T-cell (primary cell): ENCODE measurements around the gene PSME4. TPM values are rescaled to one million over a fixed set of nuclear protein-coding genes. Genes with fewer than 3 reads are reported as not detected.

Experiments
- ATAC-seq, 4 experiments: fragments of 200-7000 bp in 3 of 4; fragments of 150-1000 bp in 1 of 4; cut with Tn5 transposase; replicated peaks in 1 of 4; 1 replicate in 3 of 4; 2 replicates in 1 of 4; pipeline ENCODE4 v1.10.0; 2021; ENCODE audit warnings: moderate library complexity in 3 of 4, mild to moderate bottlenecking in 2 of 4, moderate number of reproducible peaks in 1 of 4
- CTCF ChIA-PET, 2 donors: fragments of 300-600 bp; sonication (Branson Sonifier 250); formaldehyde crosslinking; loops; one replicate each; lab custom pipeline; 2022; ENCODE audit warnings: antibody characterized with exemption in 2 of 2; lab: Charles Lee
- POLR2A ChIA-PET, 2 donors: fragments of 300-600 bp; sonication (Branson Sonifier 250); formaldehyde crosslinking; loops; one replicate each; lab custom pipeline; 2022; ENCODE audit warnings: antibody characterized with exemption in 2 of 2; lab: Charles Lee
- DNase-seq, 35 experiments: peaks; one replicate each; pipeline versions ENCODE4 v3.0.0 to v3.0.0-alpha.2; 2013 to 2023
- H3K27ac ChIP-seq: one replicate; pipeline ENCODE4 v1.5.1; 2013; ENCODE audit warnings: low read length
- H3K27me3 ChIP-seq, 2 experiments: replicated peaks in 1 of 2; 1 replicate in 1 of 2; 2 replicates in 1 of 2; pipeline versions ENCODE4 v1.6.1 to v1.7.0; 2013; ENCODE audit warnings: low read length in 1 of 2, mixed read lengths in 1 of 2; ENCODE audit not compliant: control insufficient read depth in 2 of 2, insufficient read depth in 2 of 2; ENCODE audit errors: extremely low read depth in 1 of 2
- H3K36me3 ChIP-seq, 2 donors: 1 replicate in 1 of 2; 2 replicates in 1 of 2; pipeline versions ENCODE4 v1.6.1 to v1.7.0; 2013; ENCODE audit warnings: low read length in 1 of 2; ENCODE audit not compliant: control insufficient read depth in 2 of 2, insufficient read depth in 1 of 2; ENCODE audit errors: extremely low read depth in 1 of 2
- H3K4me1 ChIP-seq, 2 experiments: 1 replicate in 1 of 2; 2 replicates in 1 of 2; pipeline versions ENCODE4 v1.6.1 to v1.7.0; 2013; ENCODE audit warnings: low read length in 2 of 2, mixed read lengths in 1 of 2; ENCODE audit not compliant: insufficient read depth in 2 of 2, control insufficient read depth in 1 of 2; ENCODE audit errors: extremely low read depth in 1 of 2
- H3K4me3 ChIP-seq, 2 donors: 1 replicate in 1 of 2; 2 replicates in 1 of 2; pipeline versions ENCODE4 v1.5.1 to v1.7.0; 2013; ENCODE audit warnings: mild to moderate bottlenecking in 2 of 2, low read length in 1 of 2, moderate library complexity in 1 of 2; ENCODE audit not compliant: control insufficient read depth in 1 of 2; ENCODE audit errors: extremely low read depth in 1 of 2
- H3K9me3 ChIP-seq: 2 replicates; pipeline ENCODE4 v1.7.0; 2013
- H3K27ac Mint-ChIP-seq, 2 donors: one replicate each; pipeline ENCODE4 v1.8.0; 2020 to 2021; ENCODE audit warnings: mild to moderate bottlenecking in 2 of 2, mixed read lengths in 2 of 2
- H3K27me3 Mint-ChIP-seq, 2 donors: one replicate each; pipeline ENCODE4 v1.8.0; 2021 to 2022; ENCODE audit warnings: mixed read lengths in 2 of 2
- H3K36me3 Mint-ChIP-seq: one replicate; pipeline ENCODE4 v1.8.0; 2021; ENCODE audit warnings: mixed read lengths
- H3K4me1 Mint-ChIP-seq, 3 donors: one replicate each; pipeline ENCODE4 v1.8.0; 2020 to 2022; ENCODE audit warnings: mixed read lengths in 3 of 3, mild to moderate bottlenecking in 1 of 3
- H3K4me3 Mint-ChIP-seq, 3 donors: one replicate each; pipeline ENCODE4 v1.8.0; 2020 to 2022; ENCODE audit warnings: mild to moderate bottlenecking in 3 of 3, mixed read lengths in 3 of 3, moderate library complexity in 3 of 3
- H3K9me3 Mint-ChIP-seq, 3 donors: one replicate each; pipeline ENCODE4 v1.8.0; 2020 to 2022; ENCODE audit warnings: mixed read lengths in 3 of 3
- WGBS: methylation state at CpG from one replicate; pipeline ENCODE4 v1.1.5; 2013; ENCODE audit warnings: missing lambda C conversion rate; ENCODE audit not compliant: insufficient coverage; 5-methylcytosine and 5-hydroxymethylcytosine counted together
- total RNA-seq, 35 experiments: library from RNA in 6 of 35; stranded (reverse) in 6 of 35; fragments of 120-200 nt in 1 of 35; gene quantifications; one replicate each; pipeline versions ENCODE4 v1.2.1 to v1.2.4 and lab custom pipeline; 2013 to 2026

The PSME4 gene
- total RNA-seq, 5 donors from 2014 or later (not counting 1 experiment from before 2014, with no cell fraction given), result 39.8 to 87.4 (median 44.6) TPM

DNA sequence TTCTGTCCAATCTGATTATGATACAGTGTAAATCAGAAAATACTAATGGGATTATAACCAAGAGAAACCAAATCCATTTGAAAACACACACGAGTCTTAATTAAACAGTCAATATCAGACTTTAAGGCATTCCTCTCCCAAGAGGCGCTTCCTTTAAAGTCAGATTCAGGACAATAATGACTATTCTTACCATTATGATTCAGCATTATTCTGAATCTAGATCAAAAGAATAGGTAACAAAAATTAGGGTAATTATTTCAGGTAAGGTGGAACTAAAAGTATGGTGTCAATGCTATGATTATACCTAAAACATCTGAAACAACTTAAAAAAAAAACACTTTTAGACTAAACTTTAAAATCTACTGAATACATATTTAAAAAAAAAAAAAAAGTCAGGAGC, 12.3 kb downstream of the PSME4 start:
- no CpG with 5 or more reads among the region's 2 CpGs for WGBS
- H3K36me3 ChIP-seq, result no peaks in the 10 kb centered on the region
- Mint-ChIP-seq H3K9me3 (no peaks in the 10 kb centered on the region), H3K27me3 (no peaks in the 10 kb centered on the region), H3K27ac (no peak overlapping the region), H3K4me1 (peaks cover 60 to 66% (median 63%) of the 10 kb centered on the region in 3 donors), H3K36me3 (peaks cover 14% of the 10 kb centered on the region), H3K4me3 (no peak overlapping the region)
- DNase-seq, result no peak
- H3K4me1 ChIP-seq, result peaks cover 11 to 24% of the 10 kb centered on the region in 2 experiments
- ATAC-seq, result no peak
- no peak overlapping the region for H3K27ac ChIP-seq
- H3K27me3 ChIP-seq, result no peaks in the 10 kb centered on the region
- CTCF ChIA-PET, result interaction anchor here (0.6 to 0.7 kb wide), 3 partner anchors 33 to 97 kb away, joined by 3 to 6 read pairs (median 3); no protein-coding TSS in a partner anchor
- H3K9me3 ChIP-seq, result no peaks in the 10 kb centered on the region
- H3K4me3 ChIP-seq, result no peak overlapping the region
- POLR2A ChIA-PET, result no interaction called here

DNA sequence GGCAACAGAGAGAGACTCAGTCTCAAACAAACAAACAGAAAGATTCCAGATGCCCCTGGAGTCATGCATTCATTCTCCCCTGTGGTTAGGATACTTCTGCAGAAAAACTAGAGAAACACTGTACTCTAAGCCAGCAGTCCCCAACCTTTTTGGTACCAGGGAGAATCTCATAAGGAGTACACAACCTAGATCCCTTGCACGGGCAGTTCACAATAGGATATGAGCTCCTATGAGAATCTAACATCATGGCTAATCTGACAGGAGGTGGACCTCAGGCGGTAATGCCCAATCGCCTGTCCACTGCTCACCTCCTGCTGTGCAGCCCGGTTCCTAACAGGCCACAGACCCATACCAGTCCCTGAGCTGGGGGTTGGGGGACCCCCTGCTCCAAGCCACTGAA, 18.3 kb downstream of the PSME4 start:
- CTCF ChIA-PET, result no interaction called here
- peaks cover 41 to 56% (median 43%) of the 10 kb centered on the region in 3 donors for H3K4me1 Mint-ChIP-seq
- no peak overlapping the region for H3K4me3 ChIP-seq
- no peak for ATAC-seq
- H3K9me3 Mint-ChIP-seq, result no peaks in the 10 kb centered on the region
- H3K9me3 ChIP-seq, result no peaks in the 10 kb centered on the region
- H3K4me1 ChIP-seq, result peaks cover 2 to 16% of the 10 kb centered on the region in 2 experiments
- H3K27ac Mint-ChIP-seq, result peak overlapping the region in 1 of 2 donors; percentile 41
- H3K27ac ChIP-seq, result no peak overlapping the region
- POLR2A ChIA-PET, result interaction anchor here in 1 of 2 donors (0.8 kb wide), 1 partner anchor 16 kb away, joined by 3 read pairs; no protein-coding TSS in a partner anchor
- H3K27me3 ChIP-seq, result no peaks in the 10 kb centered on the region
- peaks cover 11% of the 10 kb centered on the region for H3K36me3 Mint-ChIP-seq
- whole genome bisulfite sequencing, result 100% methylated on average over 3 of the region's 4 CpGs
- DNase-seq, result no peak
- no peaks in the 10 kb centered on the region for H3K27me3 Mint-ChIP-seq
- H3K4me3 Mint-ChIP-seq, result no peak overlapping the region
- peaks cover 0 to 19% of the 10 kb centered on the region in 2 donors for H3K36me3 ChIP-seq

DNA sequence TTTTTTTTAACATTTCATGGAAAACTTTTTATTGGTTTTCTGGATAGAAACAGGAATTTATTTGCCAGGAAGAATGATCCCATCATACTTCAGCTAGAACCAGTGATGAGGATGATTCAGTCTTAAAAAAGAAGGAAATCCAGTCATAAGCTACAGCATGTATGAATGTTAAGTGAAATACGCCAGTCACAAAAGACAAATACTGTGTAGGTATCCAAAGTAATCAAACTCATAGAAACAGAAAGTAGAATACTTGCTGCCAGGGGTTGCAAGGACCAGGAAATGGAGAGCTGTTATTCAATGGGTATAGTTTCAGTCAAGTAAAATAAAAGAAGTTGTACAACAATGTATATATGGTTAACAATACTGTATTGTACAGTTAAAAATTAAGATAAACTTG, 21.3 kb downstream of the PSME4 start:
- CTCF ChIA-PET, result interaction anchor here in 1 of 2 donors (0.7 kb wide), 1 partner anchor 21 kb away, joined by 5 read pairs; no protein-coding TSS in a partner anchor
- Mint-ChIP-seq H3K9me3 (no peaks in the 10 kb centered on the region), H3K4me1 (peaks cover 40 to 53% (median 42%) of the 10 kb centered on the region in 3 donors), H3K27ac (no peak overlapping the region), H3K36me3 (peaks cover 28% of the 10 kb centered on the region), H3K27me3 (no peaks in the 10 kb centered on the region), H3K4me3 (no peak overlapping the region)
- no peaks in the 10 kb centered on the region for H3K27me3 ChIP-seq
- no peaks in the 10 kb centered on the region for H3K9me3 ChIP-seq
- H3K27ac ChIP-seq, result no peak overlapping the region
- peak in 1 of 4 experiments; percentile 35 for ATAC-seq
- WGBS, result no CpG with 5 or more reads among the region's 1 CpG
- H3K4me1 ChIP-seq, result peaks cover 2 to 13% of the 10 kb centered on the region in 2 experiments
- POLR2A ChIA-PET, result no interaction called here
- peaks cover 0 to 34% of the 10 kb centered on the region in 2 donors for H3K36me3 ChIP-seq
- no peak overlapping the region for H3K4me3 ChIP-seq
- DNase-seq, result no peak

DNA sequence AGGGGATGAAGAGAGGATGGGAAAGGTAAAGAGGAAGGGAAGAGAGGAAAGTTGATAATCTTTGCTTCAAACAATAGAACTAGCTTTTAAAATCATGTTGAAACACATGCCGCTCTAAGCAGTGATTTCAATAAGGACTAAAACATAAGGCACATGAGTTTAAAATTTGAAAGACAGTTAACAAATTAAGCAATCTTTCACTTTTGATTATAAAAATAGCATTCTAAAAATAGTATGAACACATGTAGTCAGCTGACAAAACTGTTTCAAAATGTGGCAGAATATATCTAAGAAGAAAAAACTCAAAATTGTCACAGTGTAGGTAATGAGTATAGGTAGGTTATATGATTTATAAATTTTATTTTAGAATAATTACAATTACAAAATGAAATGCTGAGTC, 25.3 kb downstream of the PSME4 start:
- Histone ChIP-seq H3K9me3 (no peaks in the 10 kb centered on the region), H3K36me3 (peaks cover 0 to 37% of the 10 kb centered on the region in 2 donors), H3K4me3 (no peak overlapping the region), H3K4me1 (peaks cover 0 to 4% of the 10 kb centered on the region in 2 experiments), H3K27ac (no peak overlapping the region), H3K27me3 (no peaks in the 10 kb centered on the region)
- ChIA-PET POLR2A (interaction anchor here (0.6 to 1.5 kb wide), 3 partner anchors 22 to 93 kb away, joined by 3 to 7 read pairs (median 4); partner anchors contain the start of gene PSME4 (in 1 of the 2)), CTCF (interaction anchor here (0.6 to 1.1 kb wide), 3 partner anchors 103 to 1317 kb away, joined by 3 to 5 read pairs (median 3); no protein-coding TSS in a partner anchor)
- H3K4me3 Mint-ChIP-seq, result no peak overlapping the region
- H3K36me3 Mint-ChIP-seq, result peaks cover 39% of the 10 kb centered on the region
- DNase-seq, result no peak
- WGBS, result no CpG with 5 or more reads among the region's 1 CpG
- peaks cover 23 to 37% (median 32%) of the 10 kb centered on the region in 3 donors for H3K4me1 Mint-ChIP-seq
- H3K9me3 Mint-ChIP-seq, result no peaks in the 10 kb centered on the region
- H3K27ac Mint-ChIP-seq, result peak overlapping the region in 1 of 2 donors; percentile 30
- ATAC-seq, result no peak
- no peaks in the 10 kb centered on the region for H3K27me3 Mint-ChIP-seq

DNA sequence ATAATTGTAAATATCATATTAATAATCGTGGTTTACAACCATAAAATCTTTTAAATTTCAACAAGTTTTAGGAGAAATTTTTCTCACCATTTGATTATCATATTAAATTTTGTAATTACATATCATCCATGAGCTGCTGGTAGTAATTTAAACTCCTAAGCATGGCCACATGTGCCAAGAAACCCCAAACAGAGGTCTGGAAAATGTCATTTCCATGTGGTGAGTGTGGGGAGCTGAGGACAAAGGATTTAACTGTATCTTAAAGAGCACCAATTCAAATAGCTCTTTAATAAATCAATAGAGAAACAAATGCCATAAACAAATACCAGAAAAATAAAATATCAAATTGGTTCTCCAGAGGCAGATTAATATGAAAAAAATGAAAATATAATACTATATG, 26.3 kb downstream of the PSME4 start:
- H3K27me3 Mint-ChIP-seq, result no peaks in the 10 kb centered on the region
- H3K9me3 Mint-ChIP-seq, result no peaks in the 10 kb centered on the region
- no peak overlapping the region for H3K4me3 ChIP-seq
- H3K27ac Mint-ChIP-seq, result no peak overlapping the region
- no peak for ATAC-seq
- no peak overlapping the region for H3K27ac ChIP-seq
- ChIA-PET POLR2A (interaction anchor here (0.5 to 1.5 kb wide), 3 partner anchors 22 to 1371 kb away, joined by 3 read pairs; partner anchors contain the start of gene PSME4 (in 1 of the 2)), CTCF (no interaction called here)
- no peak for DNase-seq
- H3K4me3 Mint-ChIP-seq, result no peak overlapping the region
- no peaks in the 10 kb centered on the region for H3K27me3 ChIP-seq
- H3K4me1 ChIP-seq, result peaks cover 0 to 2% of the 10 kb centered on the region in 2 experiments
- WGBS, result no CpG with 5 or more reads among the region's 1 CpG
- H3K9me3 ChIP-seq, result no peaks in the 10 kb centered on the region
- peaks cover 41% of the 10 kb centered on the region for H3K36me3 Mint-ChIP-seq
- H3K36me3 ChIP-seq, result peaks cover 0 to 36% of the 10 kb centered on the region in 2 donors
- H3K4me1 Mint-ChIP-seq, result peaks cover 17 to 37% (median 29%) of the 10 kb centered on the region in 3 donors

DNA sequence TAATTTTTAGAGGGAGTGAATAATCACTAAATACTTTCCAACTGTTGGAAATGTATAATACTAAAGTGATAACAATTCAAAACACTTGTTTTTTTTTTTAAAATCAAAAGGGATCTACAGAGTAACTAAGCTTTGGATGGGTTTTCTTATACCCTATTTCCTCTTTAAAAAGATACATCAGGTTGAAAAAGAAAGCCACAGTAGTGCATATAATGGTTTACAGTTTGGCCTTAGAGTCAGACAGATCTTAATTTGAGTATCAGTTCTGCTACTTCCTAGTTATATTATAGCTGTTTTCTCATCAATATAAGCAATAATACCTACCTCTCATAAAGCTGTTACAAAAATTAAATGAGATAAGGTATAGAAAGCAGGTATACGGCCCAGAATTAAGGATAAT, 28.5 kb downstream of the PSME4 start:
- H3K27me3 ChIP-seq, result no peaks in the 10 kb centered on the region
- H3K27ac ChIP-seq, result no peak overlapping the region
- H3K4me1 ChIP-seq, result peaks cover 0 to 2% of the 10 kb centered on the region in 2 experiments
- no peak overlapping the region for H3K4me3 ChIP-seq
- POLR2A ChIA-PET, result interaction anchor here in 1 of 2 donors (0.6 kb wide), 2 partner anchors 38 to 50 kb away, joined by 4 read pairs; no protein-coding TSS in a partner anchor
- no peaks in the 10 kb centered on the region for H3K9me3 ChIP-seq
- H3K9me3 Mint-ChIP-seq, result no peaks in the 10 kb centered on the region
- H3K4me1 Mint-ChIP-seq, result peaks cover 13 to 25% (median 24%) of the 10 kb centered on the region in 3 donors
- DNase-seq (no peak), ATAC-seq (no peak)
- H3K27me3 Mint-ChIP-seq, result no peaks in the 10 kb centered on the region
- WGBS, result no CpG with 5 or more reads among the region's 1 CpG
- CTCF ChIA-PET, result interaction anchor here in 1 of 2 donors (0.7 kb wide), 1 partner anchor 1336 kb away, joined by 3 read pairs; no protein-coding TSS in a partner anchor
- no peak overlapping the region for H3K27ac Mint-ChIP-seq
- H3K36me3 Mint-ChIP-seq, result peaks cover 42% of the 10 kb centered on the region
- H3K4me3 Mint-ChIP-seq, result no peak overlapping the region
- H3K36me3 ChIP-seq, result peaks cover 0 to 26% of the 10 kb centered on the region in 2 donors
